Cerebellar cortex (tissue), 1 donor: ENCODE data around the gene CHD6.
A peak's percentile ranks its signal among the peaks of the same experiment; 100 is the strongest.

ENCODE experiments used
- DNase-seq: peaks from one replicate; pipeline ENCODE4 v3.0.0-alpha.2; 2015; ENCODE audit warnings: low spot score

The CHD6 gene

GRCh38 chr20:41622584-41622983, 4.4 kb upstream of the CHD6 start:
- no peak for DNase-seq

DNA sequence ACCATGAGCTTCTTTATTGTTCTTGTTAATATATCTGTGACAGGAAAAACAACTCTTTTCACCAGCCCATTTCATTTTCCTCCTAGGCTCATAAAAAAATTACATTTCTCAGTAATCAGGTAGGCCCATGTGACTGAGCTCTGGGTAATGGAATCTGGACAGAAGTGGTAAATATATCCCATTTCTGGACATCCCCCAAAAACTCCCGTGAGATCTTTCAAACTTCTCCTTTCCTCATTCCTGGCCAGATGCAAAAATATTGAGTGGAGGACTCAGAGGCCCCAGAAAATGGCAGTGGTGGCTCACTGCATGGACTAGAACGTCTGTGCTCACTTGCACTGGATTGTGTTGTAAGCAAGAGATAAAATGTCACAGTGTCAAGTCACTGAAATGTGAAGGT, 3.8 kb upstream of the CHD6 start:
- no peak for DNase-seq

DNA sequence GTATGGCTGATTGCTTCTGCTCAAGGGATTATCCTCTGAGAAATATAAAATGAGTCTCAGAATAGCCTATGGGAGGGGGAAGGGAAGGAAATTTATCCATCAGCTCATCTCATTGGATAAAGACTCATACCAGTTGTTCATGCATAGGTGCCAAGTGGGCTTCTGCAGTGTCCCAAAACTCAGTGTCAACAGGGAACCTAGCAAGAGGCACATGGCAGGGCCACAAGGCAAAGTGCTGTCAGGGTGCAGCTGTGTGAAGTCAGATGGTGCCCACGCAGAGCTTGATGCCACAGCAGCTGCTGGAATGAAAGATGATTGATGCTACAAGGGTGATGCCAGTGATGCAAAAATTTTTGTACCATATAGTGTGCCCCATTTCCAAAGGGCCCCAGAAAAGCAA, 3.2 kb upstream of the CHD6 start:
- DNase-seq, result no peak

GRCh38 chr20:41619360-41620100, 1.4 kb upstream of the CHD6 start:
- no peak for DNase-seq

DNA sequence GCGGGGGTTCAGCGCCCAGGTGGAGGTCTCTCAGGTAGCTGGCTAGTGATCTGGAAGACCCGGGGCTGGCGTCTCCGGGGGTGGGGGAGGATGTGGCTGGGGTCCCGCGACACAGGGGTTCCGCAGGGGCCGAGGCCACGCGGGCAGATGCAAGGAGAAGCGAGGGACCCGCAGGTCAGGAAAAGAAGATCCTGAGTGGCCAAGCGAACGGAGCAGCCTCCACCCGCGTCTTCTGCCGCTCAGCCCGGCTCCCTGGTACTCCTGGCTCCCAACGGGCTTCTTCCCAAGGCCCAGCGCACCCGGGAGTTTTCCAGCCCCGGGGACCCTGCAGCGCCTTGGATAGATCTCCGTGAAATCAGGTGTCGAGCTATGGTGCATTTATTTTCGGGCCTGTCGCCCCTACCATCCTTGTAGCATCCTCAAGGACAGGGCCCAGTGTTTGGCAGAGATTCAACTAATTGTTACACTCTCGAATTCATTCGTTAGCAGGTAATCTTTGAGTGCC, 682 bp upstream of the CHD6 start:
- peak; percentile 61 for DNase-seq

DNA sequence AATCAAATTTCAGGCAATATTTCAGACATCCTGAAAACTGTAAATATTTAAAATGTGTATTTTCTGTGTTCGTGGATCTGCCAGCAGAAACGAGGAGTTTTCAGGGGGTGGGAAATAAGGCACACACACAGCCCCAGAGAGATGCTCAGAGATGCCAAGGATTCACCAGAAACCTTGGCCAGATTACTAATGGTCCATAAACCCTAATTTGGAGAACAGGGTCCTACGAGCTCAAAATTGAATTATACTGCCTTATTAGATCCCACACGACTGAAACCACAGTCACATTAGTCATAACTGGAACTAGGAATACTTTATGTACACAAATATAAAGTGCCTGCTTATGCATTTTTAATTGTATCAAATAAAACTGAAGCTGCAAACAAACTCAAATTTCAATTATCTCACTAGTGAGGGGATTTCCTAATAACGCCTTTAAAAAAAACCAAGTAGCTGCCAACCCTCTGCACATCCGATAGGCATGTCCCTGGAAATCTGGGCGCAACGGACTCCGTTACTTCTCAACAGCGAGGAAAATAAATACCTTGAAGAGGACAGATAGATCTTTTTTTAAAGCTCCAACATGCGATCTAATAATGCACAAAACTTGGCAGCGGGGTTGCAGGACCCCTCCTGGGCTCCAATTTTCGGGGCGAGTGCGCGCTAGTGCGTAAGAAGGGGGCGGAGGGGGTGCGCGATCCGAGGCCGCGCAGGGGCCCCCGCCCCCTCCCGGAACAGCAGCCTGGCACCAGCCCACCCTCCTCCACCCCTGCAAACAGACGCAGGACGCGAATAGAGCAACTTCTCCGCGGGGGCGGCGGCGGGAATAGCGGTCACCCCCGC, 897 bp downstream of the CHD6 start:
- peak; percentile 25 for DNase-seq

DNA sequence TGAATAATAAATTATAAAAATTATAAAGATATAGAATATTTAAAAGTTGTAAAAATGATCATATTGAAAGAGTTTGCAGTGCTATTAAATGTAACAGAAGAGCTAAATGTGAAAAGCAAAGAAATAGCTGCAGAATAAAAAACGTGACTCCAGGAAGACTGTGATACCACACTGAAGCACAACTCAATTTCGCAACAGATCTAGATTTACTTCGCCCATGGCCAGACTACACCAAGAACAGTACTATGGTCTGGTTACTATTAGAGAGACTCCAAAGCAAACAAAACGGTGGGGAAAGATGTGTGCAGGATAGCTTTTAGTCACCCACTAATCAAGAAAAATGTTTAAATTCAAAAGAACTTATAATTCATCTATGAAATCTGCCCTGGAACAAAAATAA, 1.9 kb downstream of the CHD6 start:
- DNase-seq, result no peak

- DNase-seq, result no peak
These were observed 2.5 kb downstream of the CHD6 start for GRCh38 chr20:41615676-41616075.

DNA sequence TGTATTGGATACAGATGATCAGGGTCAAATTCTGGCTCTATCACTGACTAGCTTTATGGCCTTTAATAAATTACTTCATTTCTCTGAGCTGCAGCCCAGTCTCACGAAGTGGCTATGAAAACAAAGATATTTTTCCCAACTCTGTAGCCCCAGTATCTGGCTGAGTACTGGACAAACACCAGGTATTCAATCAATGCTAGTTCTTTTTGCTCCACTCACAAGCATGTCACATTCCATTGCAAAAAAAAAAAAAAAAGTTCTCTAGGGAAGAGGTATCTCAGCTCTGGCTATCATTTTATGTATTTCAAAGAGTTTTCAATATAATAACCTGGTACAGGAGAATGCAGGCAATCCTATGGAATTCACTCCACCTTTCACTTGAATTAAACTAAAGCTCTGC, 3.1 kb downstream of the CHD6 start:
- DNase-seq, result no peak

- no peak for DNase-seq
These were observed 4.9 kb downstream of the CHD6 start for GRCh38 chr20:41613321-41613720.

DNA sequence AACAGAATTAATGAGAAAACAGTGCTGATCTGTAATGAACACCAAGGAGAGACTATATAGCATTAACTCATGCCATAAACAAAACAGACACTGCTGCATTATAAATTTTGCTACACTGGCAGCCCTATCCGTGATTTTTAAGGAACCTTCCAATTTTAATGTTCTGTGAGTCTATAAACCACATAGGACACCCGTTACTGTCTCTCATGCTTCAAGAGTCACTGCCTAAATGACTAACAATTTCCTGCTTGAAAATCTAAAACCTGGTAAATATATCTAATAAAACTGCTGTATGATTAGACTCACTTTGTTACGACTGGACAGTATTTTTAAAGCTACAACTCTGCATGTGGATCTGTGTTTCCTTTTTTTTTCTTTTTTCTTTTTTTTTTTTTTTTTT, 8.7 kb downstream of the CHD6 start:
- no peak for DNase-seq

DNA sequence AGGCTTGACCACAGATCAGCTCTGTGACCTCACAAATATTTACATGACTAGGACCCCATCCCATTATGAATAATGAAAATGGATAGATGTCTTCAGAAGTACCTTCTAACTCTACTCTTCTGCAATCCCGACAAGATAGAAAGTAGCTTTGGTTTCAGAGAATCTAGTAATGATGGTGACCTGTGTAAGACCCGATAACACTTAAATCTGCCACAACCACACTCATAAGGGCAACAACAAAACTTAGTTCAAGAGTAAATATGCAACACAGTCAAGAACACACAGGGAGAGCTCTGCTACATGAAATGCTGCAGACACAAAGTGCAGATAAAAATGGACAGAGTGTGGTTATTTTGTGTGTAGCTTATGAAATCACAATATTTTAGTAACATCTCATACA, 9.6 kb downstream of the CHD6 start:
- no peak for DNase-seq

DNA sequence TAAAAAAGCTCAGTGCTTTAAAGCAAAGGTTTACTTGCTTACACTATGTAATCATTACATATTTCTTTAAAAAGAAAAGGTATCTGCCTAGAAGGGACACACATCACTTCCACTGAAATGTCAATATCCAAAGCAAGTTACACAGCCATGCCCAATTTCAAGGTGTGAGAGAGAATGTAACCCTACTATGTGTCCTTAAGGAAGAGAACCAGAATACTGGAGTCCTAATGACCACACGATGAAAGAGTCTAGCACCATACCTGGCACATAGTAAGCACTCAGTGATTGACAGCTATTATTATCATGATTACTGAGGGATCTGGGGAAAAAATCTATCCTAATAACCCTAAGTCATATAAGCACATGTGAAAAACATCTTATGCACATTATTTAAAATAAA, 10.4 kb downstream of the CHD6 start:
- DNase-seq, result no peak

- no peak for DNase-seq
These were observed 14.2 kb downstream of the CHD6 start for GRCh38 chr20:41604002-41604401.

GRCh38 chr20:41601742-41602141, 16.4 kb downstream of the CHD6 start:
- no peak for DNase-seq

DNA sequence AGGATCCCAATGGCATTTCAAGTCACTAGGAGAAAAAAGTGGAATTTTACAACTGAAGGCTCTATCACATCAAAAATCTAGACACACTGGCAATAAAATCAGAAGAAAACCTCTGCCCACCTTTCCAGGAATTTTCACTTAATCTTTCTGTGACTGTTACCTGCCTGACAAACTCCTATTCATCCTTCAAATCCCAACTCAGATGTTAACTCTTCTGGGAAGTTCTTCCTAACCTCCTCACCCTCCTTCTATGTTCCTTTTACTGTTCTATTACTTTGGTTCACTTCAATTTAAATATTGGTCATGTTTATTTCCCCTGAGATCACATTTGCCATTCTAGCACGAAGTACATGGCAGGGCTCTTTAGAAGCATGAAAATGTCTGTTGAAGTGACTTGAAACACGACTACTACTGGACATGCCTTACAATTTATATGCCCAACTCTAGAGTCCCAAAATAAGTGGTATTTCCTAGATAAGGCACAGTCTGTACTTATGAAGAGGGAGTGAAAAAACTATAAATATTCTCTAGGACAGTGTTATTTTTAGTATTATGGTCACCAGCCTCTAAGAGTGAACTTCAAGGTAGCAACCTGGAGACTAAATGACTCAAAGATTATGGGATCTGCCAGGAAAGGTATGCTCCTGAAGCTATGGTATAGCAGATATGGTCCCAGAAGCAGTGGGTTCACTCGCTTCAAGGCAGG, 17.1 kb downstream of the CHD6 start:
- DNase-seq, result no peak

- no peak for DNase-seq
These were observed 18.5 kb downstream of the CHD6 start for GRCh38 chr20:41599699-41600104.

DNA sequence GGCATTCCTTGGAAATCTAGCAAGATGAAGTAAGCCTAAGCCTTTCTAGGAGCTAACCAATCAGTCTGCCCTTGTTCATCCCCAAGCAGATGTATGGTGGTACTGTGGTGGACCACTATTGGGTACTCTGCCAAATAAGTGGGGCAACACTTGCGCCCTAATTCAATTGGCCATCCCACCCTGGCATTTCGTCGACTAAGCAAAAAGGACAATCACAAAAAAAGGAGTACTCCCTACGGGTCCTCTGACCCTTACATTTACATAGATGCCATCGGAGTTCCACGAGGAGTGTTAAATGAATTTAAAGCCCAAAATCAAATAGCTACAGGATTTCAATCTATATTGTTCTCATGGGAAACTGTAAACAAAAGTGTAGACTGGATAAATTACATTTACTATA, 19.5 kb downstream of the CHD6 start:
- no peak for DNase-seq

DNA sequence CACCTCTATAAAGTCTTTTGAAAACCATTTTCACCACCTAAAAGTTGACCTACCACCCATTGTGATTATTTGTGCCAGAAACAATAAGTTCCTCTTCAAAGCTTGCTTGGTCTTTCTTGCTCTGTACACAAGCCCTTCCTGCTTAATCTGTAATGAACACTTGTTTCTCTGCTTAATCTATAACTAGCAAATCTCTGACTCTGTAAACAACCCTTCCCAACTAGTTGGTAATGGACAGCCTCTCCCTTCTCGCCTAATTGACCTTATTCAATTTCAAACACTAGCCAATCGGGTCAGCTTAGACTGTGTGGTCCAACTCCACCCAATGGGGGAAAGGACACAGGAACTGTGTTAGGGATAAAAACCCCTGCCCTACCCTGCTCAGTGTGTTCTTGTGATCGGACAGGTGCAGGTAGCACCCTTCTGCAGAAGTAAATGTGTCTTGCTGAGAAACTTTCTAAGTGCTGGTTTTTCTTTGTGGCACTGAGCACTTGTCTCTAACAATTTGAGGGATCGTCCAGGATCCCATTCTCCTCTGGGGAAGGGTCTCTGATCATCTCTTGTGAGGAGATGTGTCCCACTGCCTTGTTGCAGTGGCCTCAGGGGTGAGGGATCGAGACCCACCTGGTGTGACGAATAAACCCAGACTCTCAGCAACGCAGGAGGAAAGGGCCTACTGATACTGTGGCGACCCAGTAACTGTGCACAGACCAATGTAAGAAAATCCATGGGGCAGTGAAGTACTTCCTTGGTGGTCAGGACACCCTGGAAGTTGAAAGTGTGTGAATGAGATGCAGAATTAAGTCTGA, 23.5 kb downstream of the CHD6 start:
- DNase-seq, result no peak

DNA sequence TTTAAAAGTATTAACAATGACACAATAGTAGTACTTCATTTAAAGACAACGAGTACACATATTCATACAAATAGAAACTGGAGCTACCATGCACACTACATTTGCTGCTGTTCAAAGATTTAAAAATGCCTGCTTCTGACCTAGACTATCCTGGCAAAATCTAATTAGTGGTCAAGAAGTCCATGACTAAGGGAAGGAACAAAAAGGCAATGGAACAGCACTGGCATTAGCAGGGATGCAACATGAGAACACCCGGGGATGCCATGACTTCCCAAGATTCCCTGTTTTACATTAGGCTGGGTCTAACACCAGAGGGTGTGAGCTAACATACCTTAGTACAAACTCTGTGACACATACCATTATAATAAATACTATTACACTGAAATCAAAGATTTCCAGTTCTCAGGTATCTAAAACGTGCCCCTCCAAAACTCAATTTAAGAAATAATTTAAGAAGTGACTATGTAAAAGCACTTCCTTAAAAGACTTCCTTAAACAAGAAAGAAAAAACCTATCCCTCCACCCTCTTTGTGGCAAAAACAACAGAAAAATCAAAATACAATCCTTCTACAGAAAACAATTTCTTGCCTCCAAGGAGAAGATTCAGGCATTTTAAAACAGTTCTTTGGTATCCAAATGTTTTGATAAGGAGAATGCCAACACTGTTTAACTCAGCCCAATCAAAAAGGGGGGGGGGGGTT, 25.5 kb downstream of the CHD6 start:
- DNase-seq, result no peak

DNA sequence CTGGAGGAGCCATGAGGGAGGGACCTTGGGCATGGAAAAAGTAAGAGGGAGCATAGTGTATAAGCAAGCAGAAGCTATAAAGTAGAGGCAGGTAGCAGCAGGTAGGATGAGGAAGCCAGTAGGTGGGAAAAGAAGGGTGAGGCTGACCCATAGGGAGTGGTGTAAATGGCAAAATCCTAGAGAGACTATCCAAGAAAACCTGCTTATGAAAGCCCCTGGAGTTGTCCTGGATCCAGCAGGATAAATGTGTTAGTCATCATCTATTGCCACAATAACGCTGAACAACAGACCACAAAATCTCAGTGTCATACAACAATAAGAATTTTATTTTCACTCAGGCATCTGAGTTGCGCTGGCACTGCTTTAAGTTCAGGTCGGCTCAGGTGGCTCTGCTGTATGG, 30.2 kb downstream of the CHD6 start:
- no peak for DNase-seq
